LNCaP clone FGC (cell line): ENCODE results near the gene ARID5B.

Source experiments
- DNase-seq: peaks from one replicate; pipeline ENCODE4 v3.0.0-alpha.2; 2011; ENCODE audit warnings: low read depth
- H3K4me3 ChIP-seq: 2 replicates; pipeline ENCODE4 v1.5.1; 2011; ENCODE audit warnings: mild to moderate bottlenecking, low read depth, low read length, control low read depth
- TF ChIP-seq, protein P1 (sequence below): IDR thresholded peaks from 2 replicates; pipeline ENCODE4 v1.5.1; 2012; ENCODE audit warnings: mild to moderate bottlenecking; ENCODE audit not compliant: control insufficient read depth, insufficient read depth; ENCODE audit errors: extremely low read depth

Gene ARID5B

DNA sequence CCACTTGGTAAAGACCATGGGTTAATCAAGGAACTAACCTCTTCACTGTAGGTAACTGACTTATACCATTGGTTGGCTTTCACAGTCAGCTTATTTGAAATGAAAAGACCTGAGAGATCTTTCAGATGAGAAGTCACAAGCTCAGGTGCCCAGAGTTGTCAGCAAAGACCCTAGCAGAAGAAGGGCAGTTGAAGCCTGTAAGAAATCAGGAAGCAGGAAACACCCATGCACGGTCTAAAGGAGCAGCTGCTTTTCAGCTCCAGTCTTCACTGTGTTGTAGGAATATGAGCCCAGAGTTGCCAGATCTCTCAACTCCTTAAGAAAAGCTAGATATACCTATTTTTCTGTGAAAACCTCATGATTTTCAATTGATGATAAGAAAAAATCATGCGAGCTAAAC, 130.0 kb downstream of the ARID5B start:
- TF ChIP-seq, protein P1, sequence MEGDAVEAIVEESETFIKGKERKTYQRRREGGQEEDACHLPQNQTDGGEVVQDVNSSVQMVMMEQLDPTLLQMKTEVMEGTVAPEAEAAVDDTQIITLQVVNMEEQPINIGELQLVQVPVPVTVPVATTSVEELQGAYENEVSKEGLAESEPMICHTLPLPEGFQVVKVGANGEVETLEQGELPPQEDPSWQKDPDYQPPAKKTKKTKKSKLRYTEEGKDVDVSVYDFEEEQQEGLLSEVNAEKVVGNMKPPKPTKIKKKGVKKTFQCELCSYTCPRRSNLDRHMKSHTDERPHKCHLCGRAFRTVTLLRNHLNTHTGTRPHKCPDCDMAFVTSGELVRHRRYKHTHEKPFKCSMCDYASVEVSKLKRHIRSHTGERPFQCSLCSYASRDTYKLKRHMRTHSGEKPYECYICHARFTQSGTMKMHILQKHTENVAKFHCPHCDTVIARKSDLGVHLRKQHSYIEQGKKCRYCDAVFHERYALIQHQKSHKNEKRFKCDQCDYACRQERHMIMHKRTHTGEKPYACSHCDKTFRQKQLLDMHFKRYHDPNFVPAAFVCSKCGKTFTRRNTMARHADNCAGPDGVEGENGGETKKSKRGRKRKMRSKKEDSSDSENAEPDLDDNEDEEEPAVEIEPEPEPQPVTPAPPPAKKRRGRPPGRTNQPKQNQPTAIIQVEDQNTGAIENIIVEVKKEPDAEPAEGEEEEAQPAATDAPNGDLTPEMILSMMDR, result no peak
- no peak overlapping the region for H3K4me3 ChIP-seq
- DNase-seq, result no peak

DNA sequence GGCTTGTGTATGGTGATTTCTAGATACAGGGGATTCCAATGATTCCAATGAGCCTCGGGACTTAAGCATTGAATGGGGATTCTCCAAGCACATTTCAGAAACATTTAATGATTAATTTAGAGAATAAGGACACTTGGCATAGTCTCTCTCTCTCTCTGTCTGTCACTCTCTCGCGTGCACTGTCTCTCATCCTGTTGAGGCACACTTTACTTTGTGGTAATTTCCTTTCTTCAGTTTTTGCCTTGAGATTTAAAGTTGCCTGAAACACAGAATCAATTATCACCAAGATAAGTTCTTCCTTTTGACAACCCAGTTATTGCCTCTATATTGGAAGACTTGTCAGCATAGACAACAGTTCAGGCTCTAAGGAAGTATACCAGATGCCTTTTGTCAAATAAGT, 131.6 kb downstream of the ARID5B start:
- H3K4me3 ChIP-seq, result no peak overlapping the region
- no peak for DNase-seq
- TF ChIP-seq, protein P1, result no peak

DNA sequence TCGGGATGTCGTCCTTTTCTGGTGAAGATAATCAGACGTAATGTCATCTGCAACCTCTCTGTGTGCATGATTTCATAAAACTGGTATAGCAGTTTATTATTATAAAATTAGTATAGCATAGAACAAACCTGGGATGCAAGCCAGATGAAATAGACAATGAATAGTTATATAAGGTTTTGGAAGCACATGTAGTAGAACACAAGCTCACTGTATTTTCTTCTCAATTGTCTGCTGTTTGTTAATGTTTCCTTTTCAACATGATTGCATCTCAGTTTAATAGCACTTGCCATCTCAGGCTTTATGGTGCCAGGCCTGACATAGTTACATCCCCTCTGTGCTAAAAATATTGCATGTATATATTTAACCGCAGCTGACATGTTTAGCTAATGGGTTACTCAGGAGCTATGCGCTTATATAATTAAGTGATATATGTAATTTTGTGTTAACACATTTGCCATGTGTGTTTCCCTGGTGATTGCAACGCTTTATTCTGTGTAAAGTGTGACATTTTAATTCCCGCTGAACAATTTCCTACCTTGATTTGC, 132.7 kb downstream of the ARID5B start:
- no peak for DNase-seq
- no peak overlapping the region for H3K4me3 ChIP-seq
- TF ChIP-seq, protein P1, result no peak

DNA sequence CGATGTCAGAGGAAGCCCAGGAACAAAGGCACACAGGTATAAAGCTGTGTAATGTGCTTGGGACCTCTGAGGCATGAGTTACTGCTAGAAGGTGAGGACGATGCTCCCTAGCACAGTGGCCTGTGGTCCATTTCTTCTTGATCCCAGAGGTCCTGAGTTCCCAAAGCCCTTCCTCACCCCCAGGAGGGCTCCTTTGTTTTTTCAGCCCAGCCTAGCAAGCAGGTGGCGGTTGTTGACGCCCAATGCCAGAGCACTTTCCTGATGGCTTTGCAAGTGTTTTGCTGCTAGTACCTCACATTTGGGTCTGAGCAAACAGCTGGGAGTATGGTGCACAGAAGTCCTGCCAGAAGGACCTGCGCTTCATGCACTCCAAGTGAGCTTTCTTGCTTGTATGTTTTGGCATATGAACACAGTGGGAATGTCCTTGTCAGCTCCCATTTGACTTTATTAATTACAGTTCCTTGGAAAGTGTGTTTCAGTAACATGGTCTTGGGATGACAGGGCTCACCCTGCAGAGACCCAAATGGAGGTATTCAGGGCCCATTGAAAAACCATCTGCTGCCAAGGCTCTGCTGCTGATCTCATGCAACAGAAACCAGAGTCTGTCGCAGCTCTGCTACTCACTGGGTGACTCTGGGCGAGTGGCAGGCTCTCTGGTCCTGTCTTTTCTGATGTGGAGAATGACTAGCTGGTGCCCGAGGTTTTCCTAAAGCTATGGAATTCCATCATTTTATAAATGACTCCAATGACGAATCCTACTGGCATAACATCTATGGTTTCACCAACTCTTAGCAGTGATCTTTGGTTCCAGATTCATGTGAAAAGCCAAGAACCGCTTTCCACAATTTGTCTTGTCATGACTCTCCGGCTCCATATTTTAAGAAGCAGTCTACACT, 134.9 kb downstream of the ARID5B start:
- TF ChIP-seq, protein P1, result no peak
- H3K4me3 ChIP-seq, result no peak overlapping the region
- no peak for DNase-seq

DNA sequence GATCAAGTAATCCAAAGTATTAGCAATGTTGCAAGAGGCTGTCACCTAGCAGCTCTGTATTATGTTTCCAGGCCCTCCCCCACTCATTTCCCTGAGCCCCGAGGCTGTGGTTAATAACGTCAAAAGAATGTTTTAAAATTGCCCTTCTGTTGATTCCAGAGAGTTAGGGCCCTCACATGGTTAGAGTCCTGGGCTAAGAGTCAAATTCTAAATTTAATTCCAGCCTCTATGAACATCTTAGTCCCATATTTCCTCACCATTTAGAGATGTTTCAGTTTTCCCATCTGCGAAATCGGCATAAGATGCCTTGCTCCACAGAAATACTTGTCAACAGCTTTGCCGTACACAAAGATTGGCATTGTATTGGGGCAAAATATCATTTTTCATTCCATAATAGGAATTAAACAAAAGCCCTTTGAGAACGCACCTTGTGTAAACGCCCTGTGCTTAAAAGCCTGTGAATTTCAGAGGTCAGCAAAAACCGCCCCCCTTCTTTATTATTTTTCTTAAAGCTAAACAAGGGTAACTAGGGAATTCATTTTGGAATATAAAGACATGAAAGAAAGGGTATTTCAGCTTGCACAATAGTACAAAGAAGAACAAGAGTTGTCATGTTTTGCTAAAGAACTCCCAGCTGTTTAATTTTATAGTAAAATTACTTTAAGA, 135.8 kb downstream of the ARID5B start:
- DNase-seq, result no peak
- TF ChIP-seq, protein P1, result no peak
- H3K4me3 ChIP-seq, result no peak overlapping the region; the same call in 1 of the 2 replicates

DNA sequence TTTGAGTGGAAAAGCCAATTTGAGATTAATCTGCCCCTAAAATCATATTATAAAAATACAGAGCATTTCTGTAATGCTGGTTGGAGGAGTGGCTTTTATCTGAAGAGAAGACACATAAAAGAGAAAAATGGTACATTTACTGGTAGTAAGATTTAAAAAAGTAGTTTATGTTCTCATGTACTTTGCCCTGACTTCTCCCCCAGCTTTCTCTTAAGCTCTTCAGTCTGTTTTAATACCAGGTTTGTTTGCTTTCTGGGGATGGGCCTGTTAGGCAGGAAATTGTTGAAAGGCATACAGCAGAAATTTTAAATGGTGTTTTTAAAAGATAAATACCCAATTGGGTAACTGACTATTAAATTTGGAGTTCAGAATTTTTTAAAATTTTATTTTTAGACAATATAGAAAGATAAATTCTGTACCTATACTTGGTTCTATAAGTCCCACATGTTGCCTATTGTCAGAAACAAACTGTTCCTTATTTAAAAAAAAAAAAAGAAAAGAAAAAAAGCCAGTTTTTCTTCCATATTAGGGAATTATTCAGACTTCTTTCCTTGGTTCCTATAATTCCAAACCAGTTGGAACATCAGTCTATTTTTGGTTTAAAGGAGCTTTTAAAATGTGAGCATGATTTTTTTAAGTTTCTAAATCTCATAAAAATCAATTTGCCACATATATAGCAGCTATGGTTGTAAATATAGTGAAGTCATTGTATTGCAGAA, 136.6 kb downstream of the ARID5B start:
- no peak for DNase-seq
- H3K4me3 ChIP-seq, result no peak overlapping the region; the same call in 1 of the 2 replicates
- TF ChIP-seq, protein P1, result no peak
